Tibial nerve (tissue), 4 donors: ENCODE results near the gene HTRA3. TPM values are rescaled to one million over a fixed set of nuclear protein-coding genes. Genes with fewer than 3 reads are reported as not detected.

ENCODE experiments used
- DNase-seq, 2 donors: peaks; one replicate each; pipeline ENCODE4 v3.0.0-alpha.2; 2019; ENCODE audit warnings: low spot score in 2 of 2
- H3K27ac ChIP-seq, 4 donors: fragments of 200-600 bp; sonication (generic) in 3 of 4; one replicate each; pipeline ENCODE4 v1.5.1; 2017 to 2019; ENCODE audit warnings: mild to moderate bottlenecking in 1 of 4
- H3K27me3 ChIP-seq, 2 donors: fragments of 200-600 bp; sonication (generic) in 1 of 2; one replicate each; pipeline versions ENCODE4 v1.5.1 to v1.6.0; 2017 to 2019
- H3K36me3 ChIP-seq, 3 donors: fragments of 200-600 bp; sonication (generic); one replicate each; pipeline ENCODE4 v1.5.1; 2018 to 2019
- H3K4me1 ChIP-seq, 4 donors: fragments of 200-600 bp; sonication (generic) in 3 of 4; one replicate each; pipeline ENCODE4 v1.5.1; 2017 to 2019
- H3K4me3 ChIP-seq, 4 donors: fragments of 200-600 bp; sonication (generic) in 3 of 4; one replicate each; pipeline ENCODE4 v1.5.1; 2017 to 2019; ENCODE audit warnings: mild to moderate bottlenecking in 1 of 4, moderate library complexity in 1 of 4
- H3K9me3 ChIP-seq, 4 donors: fragments of 200-600 bp; sonication (generic) in 3 of 4; one replicate each; pipeline ENCODE4 v1.5.1; 2017 to 2019
- EP300 ChIP-seq, 2 donors: sonication (generic); formaldehyde crosslinking; IDR thresholded peaks; one replicate each; pipeline ENCODE4 v1.6.1; 2017; ENCODE audit warnings: antibody characterized with exemption in 2 of 2, mild to moderate bottlenecking in 1 of 2
- POLR2A ChIP-seq, 2 donors: fragments of 450-650 bp; IDR thresholded peaks; one replicate each; pipeline ENCODE4 v1.6.1; 2017; ENCODE audit warnings: antibody characterized with exemption in 2 of 2, mild to moderate bottlenecking in 2 of 2, moderate library complexity in 2 of 2
- WGBS, 2 donors: methylation state at CpG; one replicate each; pipeline ENCODE4 v1.1.5; 2018; 5-methylcytosine and 5-hydroxymethylcytosine counted together
- total RNA-seq, 4 donors: library from RNA; depleted of rRNA; stranded (reverse); fragments of >200 nt; gene quantifications; one replicate each; pipeline ENCODE4 v1.1.0, GENCODE V29; 2016
- TF ChIP-seq, protein P1 (sequence below), 5 experiments: fragments of 200-600 bp in 3 of 5; fragments of 450-650 bp in 2 of 5; sonication (generic) in 3 of 5; IDR thresholded peaks; one replicate each; pipeline ENCODE4 v1.5.1; 2016 to 2019; ENCODE audit warnings: antibody characterized with exemption in 5 of 5, mild to moderate bottlenecking in 3 of 5, moderate library complexity in 2 of 5

Gene HTRA3
- total RNA-seq, 4 donors from 2014 or later, result 34.9 to 54.3 (median 43.5) TPM

- no peak overlapping the region for H3K4me3 ChIP-seq
- no peaks in the 10 kb centered on the region for H3K27me3 ChIP-seq
- H3K36me3 ChIP-seq, result no peaks in the 10 kb centered on the region
- WGBS, 2 donors, result 34 to 57% methylated on average over 3 of the region's 3 CpGs
- TF ChIP-seq POLR2A (IDR thresholded peaks at IDR 0.05), result no peak
- no peak for TF ChIP-seq EP300 (IDR thresholded peaks at IDR 0.05)
- TF ChIP-seq, protein P1, sequence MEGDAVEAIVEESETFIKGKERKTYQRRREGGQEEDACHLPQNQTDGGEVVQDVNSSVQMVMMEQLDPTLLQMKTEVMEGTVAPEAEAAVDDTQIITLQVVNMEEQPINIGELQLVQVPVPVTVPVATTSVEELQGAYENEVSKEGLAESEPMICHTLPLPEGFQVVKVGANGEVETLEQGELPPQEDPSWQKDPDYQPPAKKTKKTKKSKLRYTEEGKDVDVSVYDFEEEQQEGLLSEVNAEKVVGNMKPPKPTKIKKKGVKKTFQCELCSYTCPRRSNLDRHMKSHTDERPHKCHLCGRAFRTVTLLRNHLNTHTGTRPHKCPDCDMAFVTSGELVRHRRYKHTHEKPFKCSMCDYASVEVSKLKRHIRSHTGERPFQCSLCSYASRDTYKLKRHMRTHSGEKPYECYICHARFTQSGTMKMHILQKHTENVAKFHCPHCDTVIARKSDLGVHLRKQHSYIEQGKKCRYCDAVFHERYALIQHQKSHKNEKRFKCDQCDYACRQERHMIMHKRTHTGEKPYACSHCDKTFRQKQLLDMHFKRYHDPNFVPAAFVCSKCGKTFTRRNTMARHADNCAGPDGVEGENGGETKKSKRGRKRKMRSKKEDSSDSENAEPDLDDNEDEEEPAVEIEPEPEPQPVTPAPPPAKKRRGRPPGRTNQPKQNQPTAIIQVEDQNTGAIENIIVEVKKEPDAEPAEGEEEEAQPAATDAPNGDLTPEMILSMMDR (IDR thresholded peaks at IDR 0.05), result no peak
- peaks cover 0 to 19% (median 3%) of the 10 kb centered on the region in 4 donors for H3K4me1 ChIP-seq
- no peak overlapping the region for H3K27ac ChIP-seq
- DNase-seq, result no peak
- no peaks in the 10 kb centered on the region for H3K9me3 ChIP-seq
Observed at GRCh38 chr4:8250227-8250626, 19.3 kb upstream of the HTRA3 start.

DNA sequence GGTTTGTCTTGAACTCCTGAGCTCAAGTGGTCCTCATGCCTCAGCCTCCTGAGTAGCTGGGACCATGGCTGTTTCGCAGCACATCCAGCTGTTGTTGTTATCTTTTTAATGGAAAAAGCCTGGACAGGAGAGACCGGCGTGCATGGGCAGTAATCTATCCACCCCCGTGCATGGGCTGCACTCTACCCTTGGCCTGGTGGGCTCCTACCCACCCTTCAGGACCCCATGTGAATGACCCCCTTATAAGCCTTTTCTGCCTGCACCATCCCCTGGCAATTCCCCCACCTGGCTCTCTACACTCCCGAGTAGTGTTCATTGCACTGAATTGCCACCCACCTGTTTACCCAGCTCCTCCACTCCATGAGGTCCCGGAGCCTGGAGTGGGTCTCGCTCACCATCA is 18.9 kb upstream of the HTRA3 start:
- no peak for TF ChIP-seq EP300 (IDR thresholded peaks at IDR 0.05)
- TF ChIP-seq POLR2A (IDR thresholded peaks at IDR 0.05), result no peak
- TF ChIP-seq, protein P1 (IDR thresholded peaks at IDR 0.05), result no peak
- Histone ChIP-seq H3K4me3 (no peak overlapping the region), H3K27ac (no peak overlapping the region), H3K4me1 (peaks cover 0 to 19% (median 3%) of the 10 kb centered on the region in 4 donors), H3K36me3 (no peaks in the 10 kb centered on the region), H3K27me3 (no peaks in the 10 kb centered on the region), H3K9me3 (no peaks in the 10 kb centered on the region)
- no peak for DNase-seq
- 85 to 91% methylated on average over 7 of the region's 7 CpGs for WGBS, 2 donors

GRCh38 chr4:8251110-8251883 is 18.3 kb upstream of the HTRA3 start:
- H3K4me1 ChIP-seq, result peaks cover 0 to 18% (median 3%) of the 10 kb centered on the region in 4 donors
- no peaks in the 10 kb centered on the region for H3K36me3 ChIP-seq
- WGBS, 2 donors, result 84% methylated on average over 24 of the region's 24 CpGs
- no peak overlapping the region for H3K4me3 ChIP-seq
- H3K9me3 ChIP-seq, result no peaks in the 10 kb centered on the region
- DNase-seq, result no peak
- H3K27me3 ChIP-seq, result no peaks in the 10 kb centered on the region
- H3K27ac ChIP-seq, result no peak overlapping the region
- no peak for TF ChIP-seq EP300 (IDR thresholded peaks at IDR 0.05)
- no peak for TF ChIP-seq POLR2A (IDR thresholded peaks at IDR 0.05)
- TF ChIP-seq, protein P1 (IDR thresholded peaks at IDR 0.05), result no peak

DNA sequence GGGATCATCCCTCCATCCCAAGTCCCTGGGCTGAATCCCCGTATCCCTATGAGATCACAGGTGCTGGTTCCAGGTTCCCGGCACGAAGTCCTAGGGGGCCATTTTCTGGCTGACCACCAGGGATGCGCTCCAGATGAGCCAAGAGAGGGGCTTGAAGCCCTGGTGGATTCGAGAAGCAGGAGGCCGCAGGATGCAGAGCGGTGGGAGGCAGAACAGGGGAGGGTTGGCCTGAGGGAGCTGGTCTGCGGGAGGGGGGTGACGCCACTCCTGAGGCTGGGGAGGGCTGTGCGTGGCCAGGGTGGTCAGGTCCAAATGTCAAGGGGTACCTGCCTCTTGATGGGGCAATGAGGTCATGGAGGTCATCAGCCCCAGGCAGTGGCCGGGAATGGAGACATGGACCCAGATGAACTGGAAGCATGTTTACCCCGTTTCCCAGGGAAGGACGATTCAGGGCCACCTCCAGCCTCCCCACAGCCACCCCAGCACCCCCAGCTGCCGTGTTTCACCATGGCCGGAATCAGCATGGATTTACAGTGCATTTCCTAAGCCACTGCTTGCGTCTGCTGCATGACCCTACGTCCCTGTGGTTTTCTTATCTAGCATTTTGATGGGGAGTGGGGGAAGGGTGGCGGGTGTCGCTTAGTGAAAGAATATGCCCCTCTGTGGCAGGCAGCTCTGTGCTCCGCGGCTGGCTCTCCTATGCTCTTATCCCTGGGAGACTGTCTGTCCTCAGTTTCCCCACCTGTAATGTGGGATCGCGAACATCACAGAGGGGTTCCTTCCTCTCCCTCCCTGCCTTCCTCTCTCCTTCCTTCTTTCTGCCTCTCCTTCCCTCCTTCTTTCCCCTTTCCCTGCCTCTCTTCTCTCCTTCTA is 17.0 kb upstream of the HTRA3 start:
- 78 to 83% methylated on average over 23 of the region's 23 CpGs for WGBS, 2 donors
- H3K4me1 ChIP-seq, result peaks cover 0 to 6% (median 0%) of the 10 kb centered on the region in 4 donors
- no peak for DNase-seq
- no peak overlapping the region for H3K27ac ChIP-seq
- TF ChIP-seq POLR2A (IDR thresholded peaks at IDR 0.05), result no peak
- TF ChIP-seq, protein P1 (IDR thresholded peaks at IDR 0.05), result no peak
- TF ChIP-seq EP300 (IDR thresholded peaks at IDR 0.05), result no peak
- no peak overlapping the region for H3K4me3 ChIP-seq
- no peaks in the 10 kb centered on the region for H3K9me3 ChIP-seq
- no peaks in the 10 kb centered on the region for H3K36me3 ChIP-seq
- H3K27me3 ChIP-seq, result no peaks in the 10 kb centered on the region

- no peak overlapping the region for H3K4me3 ChIP-seq
- TF ChIP-seq EP300 (IDR thresholded peaks at IDR 0.05) (no peak), POLR2A (IDR thresholded peaks at IDR 0.05) (no peak)
- TF ChIP-seq, protein P1 (IDR thresholded peaks at IDR 0.05), result no peak
- H3K4me1 ChIP-seq, result no peaks in the 10 kb centered on the region
- no peaks in the 10 kb centered on the region for H3K36me3 ChIP-seq
- DNase-seq, result no peak
- H3K27ac ChIP-seq, result no peak overlapping the region
- no peaks in the 10 kb centered on the region for H3K27me3 ChIP-seq
- 79 to 86% methylated on average over 6 of the region's 6 CpGs for WGBS, 2 donors
- H3K9me3 ChIP-seq, result no peaks in the 10 kb centered on the region
Observed at GRCh38 chr4:8254076-8254475, 15.5 kb upstream of the HTRA3 start.
